GM21447 (cell line): ENCODE data around the gene GOLGB1.
"Not testable (repeated sequence)": the region's sequence is repeated elsewhere in the genome, so short reads cannot be mapped to it uniquely, and the experiment has no call there.

Experiments
- ATAC-seq: cut with Tn5 transposase; IDR thresholded peaks from one replicate; pipeline ENCODE4 v1.9.1; 2021; ENCODE audit not compliant: unreplicated experiment

The GOLGB1 gene

GRCh38 chr3:121749276-121750086 is at the start of gene GOLGB1:
Gene GOLGB1, minus strand, starts transcription at chr3:121749741. Its CDS starts 18,770 bp downstream, at chr3:121730971.
- ATAC-seq = peak; percentile 96

- ATAC-seq = no peak
Observed at GRCh38 chr3:121796970-121797369, 47.4 kb upstream of the GOLGB1 start.

- no peak for ATAC-seq
Observed at GRCh38 chr3:121794264-121794983, 44.9 kb upstream of the GOLGB1 start.

GRCh38 chr3:121793078-121793477 is 43.5 kb upstream of the GOLGB1 start:
- ATAC-seq = no peak

GRCh38 chr3:121786485-121786884 is 36.9 kb upstream of the GOLGB1 start:
- ATAC-seq = no peak

- not testable (repeated sequence) for ATAC-seq
Observed at GRCh38 chr3:121782784-121783183, 33.2 kb upstream of the GOLGB1 start.

- no peak for ATAC-seq
Observed at GRCh38 chr3:121781611-121782010, 32.1 kb upstream of the GOLGB1 start.

- ATAC-seq = not testable (repeated sequence)
Observed at GRCh38 chr3:121775095-121775494, 25.6 kb upstream of the GOLGB1 start.

- ATAC-seq = no peak
Observed at GRCh38 chr3:121769246-121769645, 19.7 kb upstream of the GOLGB1 start.

GRCh38 chr3:121768452-121768851 is 18.9 kb upstream of the GOLGB1 start:
- no peak for ATAC-seq

GRCh38 chr3:121759541-121760202 is 10.1 kb upstream of the GOLGB1 start:
- no peak for ATAC-seq

GRCh38 chr3:121758727-121759450 is 9.3 kb upstream of the GOLGB1 start:
- no peak for ATAC-seq

- no peak for ATAC-seq
Observed at GRCh38 chr3:121757812-121758545, 8.4 kb upstream of the GOLGB1 start.

- no peak for ATAC-seq
Observed at GRCh38 chr3:121757087-121757811, 7.7 kb upstream of the GOLGB1 start.

- ATAC-seq = no peak
Observed at GRCh38 chr3:121752772-121753171, 3.2 kb upstream of the GOLGB1 start.

GRCh38 chr3:121752261-121752660 is 2.7 kb upstream of the GOLGB1 start:
- no peak for ATAC-seq

GRCh38 chr3:121750087-121750415 is 510 bp upstream of the GOLGB1 start:
- no peak for ATAC-seq

GRCh38 chr3:121748680-121749275 is 763 bp downstream of the GOLGB1 start:
- peak; percentile 21 for ATAC-seq

GRCh38 chr3:121747976-121748375 is 1.6 kb downstream of the GOLGB1 start:
- no peak for ATAC-seq
